ENCODE data around the gene THOC1. TPM values are rescaled to one million over a fixed set of nuclear protein-coding genes. Genes with fewer than 3 reads are reported as not detected.

THOC1 gene
- total and polyA plus RNA-seq, 2 of the 8 experiments (the other 6 are each of a cell fraction or from before 2014, with no cell fraction given), result 19.1 to 66.4 TPM

- ChIA-PET CTCF (ENCODE audit: partially characterized antibody) (interaction anchor here (1.0 kb wide), 1 partner anchor 308 kb away, joined by 3 read pairs; no protein-coding TSS in a partner anchor), POLR2A (ENCODE audit: partially characterized antibody) (interaction anchor here (1.8 kb wide), 1 partner anchor 49 kb away, joined by 5 read pairs; the partner anchor contains the start of gene THOC1)
- Histone ChIP-seq H2BK5ac (ENCODE audit: low read depth, low read length) (no peak overlapping the region), H3K9ac (replicated peaks in 1 of 4; ENCODE audit: extremely low read depth in 1 of 4, low read depth in 3 of 4, low read length in 3 of 4) (no peak overlapping the region), H3K4me1 (replicated peaks in 1 of 4; ENCODE audit: control insufficient read depth in 3 of 4, insufficient read depth in 4 of 4, low read length in 3 of 4) (0 out of 7 replicates have a peak, but pooled peaks cover 0 to 2% (median 0%) of the 10 kb centered on the region in 4 experiments), H3K36me3 (ENCODE audit: control insufficient read depth in 2 of 4, insufficient read depth in 4 of 4, low read length in 3 of 4) (no peaks in the 10 kb centered on the region), H3K27ac (ENCODE audit: low read depth, low read length) (no peak overlapping the region), H3K27me3 (replicated peaks in 1 of 4; ENCODE audit: control insufficient read depth in 3 of 4, extremely low read depth in 1 of 4, insufficient read depth in 3 of 4, low read length in 3 of 4) (no peaks in the 10 kb centered on the region), H4K5ac (ENCODE audit: insufficient read length, low read depth, low read length) (no peak overlapping the region), H4K91ac (replicated peaks; ENCODE audit: insufficient read length, low read length) (no peak overlapping the region), H3K79me1 (ENCODE audit: low read depth, low read length) (no peaks in the 10 kb centered on the region), H3K4me3 (ENCODE audit: extremely low read depth in 1 of 4, insufficient read depth in 2 of 4, low read depth in 3 of 4, low read length in 4 of 4) (no peak overlapping the region), H3K23me2 (ENCODE audit: low read depth, low read length) (peaks cover 1% of the 10 kb centered on the region; the same call in 1 of the 2 replicates), H2AK5ac (ENCODE audit: low read depth, low read length) (no peak overlapping the region), H2BK20ac (ENCODE audit: low read length) (no peak overlapping the region), H3K4ac (replicated peaks; ENCODE audit: insufficient read length, low read depth, low read length) (no peak overlapping the region), H4K20me1 (replicated peaks in 1 of 2; ENCODE audit: control insufficient read depth in 1 of 2, insufficient read depth in 2 of 2, low read length in 2 of 2) (no peaks in the 10 kb centered on the region), H3K56ac (replicated peaks; ENCODE audit: insufficient read length, low read depth, low read length) (no peak overlapping the region), H3K79me2 (ENCODE audit: control insufficient read depth in 1 of 2, insufficient read depth in 2 of 2, low read length in 2 of 2) (no peaks in the 10 kb centered on the region), H3K18ac (ENCODE audit: extremely low read depth, low read length) (no peak overlapping the region), H3K14ac (ENCODE audit: insufficient read length) (no peak overlapping the region), H3K9me3 (ENCODE audit: insufficient read depth in 2 of 2, low read depth in 1 of 2, low read length in 1 of 2) (no peaks in the 10 kb centered on the region), H3K4me2 (ENCODE audit: insufficient read depth in 1 of 2, low read depth in 2 of 2, low read length in 2 of 2) (no peak overlapping the region), H2BK120ac (replicated peaks; ENCODE audit: low read depth, low read length) (no peak overlapping the region), H4K8ac (ENCODE audit: extremely low read depth, insufficient read depth, low read length) (no peak overlapping the region), H2BK15ac (ENCODE audit: low read length) (no peak overlapping the region), H2BK12ac (ENCODE audit: low read depth, low read length) (no peak overlapping the region), H3K23ac (ENCODE audit: insufficient read length) (no peak overlapping the region), H2AFZ (ENCODE audit: low read length) (no peak overlapping the region)
- DNase-seq (ENCODE audit: low read depth in 1 of 2, low spot score in 2 of 2), result no peak
- 78% methylated on average over 8 of the region's 8 CpGs; no CpG with 5 or more reads in 1 of the 2 experiments for WGBS, 2 experiments (ENCODE audit: extremely low coverage in 1 of 2, insufficient coverage in 1 of 2, insufficient read length in 1 of 2, insufficient replicate concordance in 2 of 2, low coverage in 1 of 2, low lambda C conversion rate in 2 of 2, missing lambda C conversion rate in 1 of 2)
- no peak for FAIRE-seq
- TF ChIP-seq HDAC2 (IDR thresholded peaks at IDR 0.05; ENCODE audit: borderline replicate concordance in 1 of 2, low read depth in 2 of 2, low read length in 2 of 2), result no peak
- no peak for TF ChIP-seq EZH2 (IDR thresholded peaks at IDR 0.05; ENCODE audit: low read depth, low read length, severe bottlenecking)
- no peak for TF ChIP-seq KDM4A (IDR thresholded peaks at IDR 0.05; ENCODE audit: low read depth, low read length, severe bottlenecking)
- TF ChIP-seq, protein P1, sequence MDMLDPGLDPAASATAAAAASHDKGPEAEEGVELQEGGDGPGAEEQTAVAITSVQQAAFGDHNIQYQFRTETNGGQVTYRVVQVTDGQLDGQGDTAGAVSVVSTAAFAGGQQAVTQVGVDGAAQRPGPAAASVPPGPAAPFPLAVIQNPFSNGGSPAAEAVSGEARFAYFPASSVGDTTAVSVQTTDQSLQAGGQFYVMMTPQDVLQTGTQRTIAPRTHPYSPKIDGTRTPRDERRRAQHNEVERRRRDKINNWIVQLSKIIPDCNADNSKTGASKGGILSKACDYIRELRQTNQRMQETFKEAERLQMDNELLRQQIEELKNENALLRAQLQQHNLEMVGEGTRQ (IDR thresholded peaks at IDR 0.05; ENCODE audit: low read length), result no peak
- no peak for TF ChIP-seq SP2 (IDR thresholded peaks at IDR 0.05; ENCODE audit: low read length)
These were observed 48.5 kb upstream of the THOC1 start for GRCh38 chr18:316393-316792.

Measured in H1 (cell line).